Iris pigment epithelial cell (primary cell): ENCODE measurements around the gene LTA.
A peak's percentile ranks its signal among the peaks of the same experiment; 100 is the strongest.
"Not testable (repeated sequence)": the region's sequence is repeated elsewhere in the genome, so short reads cannot be mapped to it uniquely, and the experiment has no call there.

Experiments
- DNase-seq: peaks from one replicate; pipeline ENCODE4 v3.0.0-alpha.2; 2011; ENCODE audit warnings: low read depth

Gene LTA

DNA sequence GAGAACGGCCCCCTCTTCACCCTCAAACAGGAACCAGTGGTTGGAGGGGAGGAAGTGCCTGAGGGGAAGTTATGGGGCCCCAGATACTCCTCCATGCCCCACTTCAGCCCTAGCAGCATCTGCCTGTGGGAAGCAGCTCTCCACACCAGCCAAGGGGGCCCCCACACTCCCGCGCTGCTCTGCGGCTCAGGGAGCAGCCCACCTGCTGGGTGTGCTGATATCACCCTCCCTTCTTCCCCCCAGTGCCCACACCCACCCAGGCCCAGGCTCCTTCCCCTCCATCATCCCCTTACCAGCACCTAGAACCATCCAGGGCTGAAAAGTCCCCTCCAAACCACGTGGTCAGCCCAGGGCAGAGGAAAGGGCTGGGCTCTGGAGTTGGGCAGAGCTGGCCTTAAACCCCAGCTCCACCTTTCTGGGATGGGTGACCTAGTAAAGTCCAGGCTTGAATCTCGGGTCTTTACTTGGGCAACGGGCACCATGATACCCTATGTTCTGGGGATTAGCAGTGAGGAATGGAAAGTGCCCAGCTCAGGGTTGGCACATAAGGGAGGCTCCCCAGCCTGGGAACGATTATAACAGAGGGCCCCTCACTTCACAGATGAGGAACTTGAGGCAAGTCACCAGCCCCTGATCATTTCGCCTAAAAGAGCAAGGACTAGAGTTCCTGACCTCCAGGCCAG lies 14.7 kb downstream of the LTA start:
- no peak for DNase-seq

GRCh38 chr6:31587791-31588777 lies 16.0 kb downstream of the LTA start:
- no peak for DNase-seq

DNA sequence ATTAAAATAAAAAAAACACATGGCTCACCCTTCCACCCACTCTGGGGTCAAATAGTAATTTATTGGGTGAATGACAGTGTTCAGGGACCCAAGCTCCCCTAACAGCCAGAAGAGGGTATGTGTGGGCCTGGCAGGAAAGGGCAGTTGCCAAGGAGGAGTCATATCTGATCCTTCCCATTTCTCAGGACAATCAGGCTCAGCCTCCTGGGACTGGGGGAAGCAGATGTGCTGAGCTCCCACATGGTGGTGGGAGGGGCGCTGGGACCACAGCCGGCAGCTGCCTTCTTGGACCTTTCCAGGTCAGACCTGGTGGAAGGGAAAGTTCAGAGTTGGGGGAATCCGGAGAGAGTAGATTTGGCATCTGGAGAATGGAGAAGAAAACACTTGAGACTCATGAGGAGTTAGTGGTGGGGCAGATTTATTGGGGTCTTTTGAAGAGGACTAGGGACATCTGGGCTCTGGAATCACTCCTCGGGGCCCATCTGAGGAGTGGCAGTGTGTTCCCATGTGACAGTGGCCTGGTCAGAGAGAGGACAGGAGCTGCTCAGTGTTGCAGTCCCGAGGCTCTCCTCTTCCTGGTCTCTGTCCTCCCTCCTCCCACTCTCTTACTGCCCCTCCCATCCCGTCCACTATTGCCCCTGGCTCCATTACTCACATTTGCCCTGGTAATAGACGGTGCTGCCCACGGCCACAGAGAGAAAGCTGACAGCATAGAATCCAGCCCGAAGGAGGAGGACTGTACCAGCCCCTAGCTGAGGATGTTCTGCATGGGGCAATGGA lies 17.0 kb downstream of the LTA start:
- DNase-seq, result no peak

GRCh38 chr6:31590691-31591090 lies 18.6 kb downstream of the LTA start:
- DNase-seq, result not testable (repeated sequence)

- no peak for DNase-seq
Observed at GRCh38 chr6:31592396-31592771, 20.3 kb downstream of the LTA start.

DNA sequence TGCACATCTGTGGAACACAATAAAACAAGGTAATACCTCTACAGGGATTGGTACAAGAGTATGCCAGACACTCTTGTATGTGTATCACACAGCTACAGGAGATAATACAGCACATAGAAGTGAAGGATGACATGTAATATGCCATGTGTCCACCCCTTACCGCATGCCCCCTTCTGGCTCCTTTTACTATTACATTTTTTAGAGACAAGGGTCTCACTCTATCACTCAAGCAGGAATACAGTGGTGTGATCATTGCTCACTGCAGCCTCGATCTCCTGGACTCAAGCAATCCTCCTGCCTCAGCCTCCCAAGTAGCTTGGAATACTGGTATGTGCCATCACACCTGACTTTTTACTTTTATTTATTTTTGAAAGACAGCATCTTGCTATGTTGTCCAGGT lies 24.9 kb downstream of the LTA start:
- no peak for DNase-seq

GRCh38 chr6:31607317-31607716 lies 35.2 kb downstream of the LTA start:
- no peak for DNase-seq

- no peak for DNase-seq
Observed at GRCh38 chr6:31609519-31610406, 37.7 kb downstream of the LTA start.

DNA sequence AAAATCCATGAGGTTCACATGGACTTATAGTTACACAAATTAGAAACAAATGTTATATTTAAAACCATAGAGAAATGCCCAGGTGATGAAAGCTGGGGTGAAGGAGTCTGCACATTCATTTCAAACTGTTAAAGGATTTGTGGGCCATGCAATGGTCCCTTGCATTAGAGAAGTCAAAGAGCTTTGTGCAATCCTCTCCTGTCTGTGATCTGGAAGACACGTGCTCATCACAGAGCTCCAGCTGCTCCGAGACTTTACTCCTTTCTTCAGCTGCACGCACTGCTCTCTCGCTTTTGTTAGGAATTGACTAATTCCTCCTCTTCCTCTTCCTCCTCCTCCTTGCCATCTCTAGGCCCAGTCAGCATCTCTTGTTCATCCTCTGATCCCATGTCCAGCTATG lies 38.9 kb downstream of the LTA start:
- DNase-seq, result no peak

DNA sequence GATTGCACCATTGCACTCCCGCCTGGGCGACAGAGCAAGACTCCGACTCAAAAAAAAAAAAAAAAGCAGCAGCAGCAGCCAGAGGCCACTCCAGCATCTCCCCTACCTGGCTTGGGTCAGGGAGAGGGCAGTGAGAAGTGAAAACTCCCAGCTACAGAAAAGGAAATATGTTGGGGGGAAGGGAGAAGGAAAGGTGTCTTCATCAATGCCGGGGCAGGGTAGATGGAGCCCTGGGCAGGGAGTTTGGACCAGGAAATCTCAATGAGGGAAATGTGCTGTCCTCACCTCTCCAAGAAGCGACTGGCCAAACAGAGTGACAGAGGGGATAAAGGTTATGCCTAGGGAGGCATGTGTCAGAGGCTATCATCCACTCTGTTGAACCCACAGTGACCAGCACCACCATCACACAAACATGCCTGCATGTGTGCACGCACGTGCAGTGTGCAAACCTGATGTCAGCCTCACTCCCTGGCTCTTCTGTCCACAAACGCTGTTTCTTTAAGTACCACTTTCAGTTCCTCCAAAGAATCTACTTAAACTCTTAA lies 42.1 kb downstream of the LTA start:
- no peak for DNase-seq

DNA sequence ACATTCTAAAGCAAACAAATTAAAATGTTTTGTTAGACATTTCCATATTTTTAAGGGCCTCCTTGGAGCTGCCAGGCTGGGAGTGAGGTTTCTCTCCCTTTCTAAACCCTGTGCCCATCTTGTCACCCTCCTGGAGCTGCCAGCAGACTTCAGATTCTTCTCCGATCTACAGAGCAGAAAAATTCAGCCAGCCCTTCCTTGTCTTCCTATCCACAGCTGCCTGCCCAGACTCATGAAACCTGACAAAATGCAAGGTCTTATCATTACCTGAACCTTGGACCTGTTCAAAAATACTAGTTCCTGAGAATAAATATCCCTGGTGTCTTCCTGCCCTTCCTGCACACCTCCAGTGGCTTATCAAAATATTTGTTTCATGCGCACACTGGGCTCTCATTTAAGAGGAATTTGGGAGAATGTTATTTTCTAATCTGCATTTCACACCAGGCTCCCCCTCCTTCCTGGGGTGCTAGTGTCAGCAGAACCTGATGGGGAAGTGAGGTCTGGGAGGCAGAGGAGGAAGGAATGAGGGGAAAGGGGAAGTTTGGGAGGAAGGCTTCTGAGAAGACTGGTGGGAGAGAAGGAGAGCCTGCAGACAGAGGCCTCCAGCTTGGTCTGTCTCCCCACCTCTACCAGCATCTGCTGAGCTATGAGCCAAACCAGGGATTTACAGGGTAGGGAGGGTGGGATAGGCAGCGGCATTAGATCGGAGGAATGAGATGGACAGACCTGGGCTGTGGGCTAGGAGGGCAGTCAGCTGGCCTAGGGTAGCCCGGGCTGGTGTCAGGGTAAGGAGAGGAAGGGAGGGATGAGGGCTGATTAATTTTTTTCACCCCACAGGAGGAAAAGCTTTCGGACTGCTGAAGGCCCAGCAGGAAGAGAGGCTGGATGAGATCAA lies 42.8 kb downstream of the LTA start, which contains the start of gene AIF1:
Gene AIF1, plus strand, starts transcription at position 551 of the 895 bp plus-strand sequence. Its CDS starts 96 bp downstream, at position 647.
- no peak for DNase-seq

DNA sequence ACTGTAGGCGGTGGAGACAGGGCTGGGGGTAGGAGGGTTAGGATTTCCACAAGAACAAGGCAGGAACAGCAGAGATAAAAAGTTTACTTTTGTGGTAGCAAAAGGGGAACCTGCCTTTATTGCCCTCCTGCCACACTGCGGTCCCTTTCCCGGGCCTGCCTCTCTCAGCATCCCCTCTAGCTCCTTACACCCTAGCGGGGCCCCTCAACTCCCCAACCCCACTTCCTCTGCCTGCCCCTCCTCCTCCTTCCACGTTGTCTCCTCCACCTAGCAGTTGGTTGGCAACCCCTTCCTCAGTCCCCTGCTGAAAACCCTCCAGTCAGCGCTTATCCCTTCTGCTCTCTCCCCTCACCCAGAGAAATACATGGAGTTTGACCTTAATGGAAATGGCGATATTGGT lies 43.7 kb downstream of the LTA start:
- DNase-seq, result no peak

GRCh38 chr6:31617010-31617409 lies 44.9 kb downstream of the LTA start:
- DNase-seq, result no peak

- peak; percentile 100 for DNase-seq
Observed at GRCh38 chr6:31619805-31620585, 47.9 kb downstream of the LTA start.

- DNase-seq, result no peak
Observed at GRCh38 chr6:31620586-31621319, 48.7 kb downstream of the LTA start, which contains the start of gene PRRC2A. PRRC2A (plus strand) TSS chr6:31620715; CDS start chr6:31622790, 2,075 bp downstream.

DNA sequence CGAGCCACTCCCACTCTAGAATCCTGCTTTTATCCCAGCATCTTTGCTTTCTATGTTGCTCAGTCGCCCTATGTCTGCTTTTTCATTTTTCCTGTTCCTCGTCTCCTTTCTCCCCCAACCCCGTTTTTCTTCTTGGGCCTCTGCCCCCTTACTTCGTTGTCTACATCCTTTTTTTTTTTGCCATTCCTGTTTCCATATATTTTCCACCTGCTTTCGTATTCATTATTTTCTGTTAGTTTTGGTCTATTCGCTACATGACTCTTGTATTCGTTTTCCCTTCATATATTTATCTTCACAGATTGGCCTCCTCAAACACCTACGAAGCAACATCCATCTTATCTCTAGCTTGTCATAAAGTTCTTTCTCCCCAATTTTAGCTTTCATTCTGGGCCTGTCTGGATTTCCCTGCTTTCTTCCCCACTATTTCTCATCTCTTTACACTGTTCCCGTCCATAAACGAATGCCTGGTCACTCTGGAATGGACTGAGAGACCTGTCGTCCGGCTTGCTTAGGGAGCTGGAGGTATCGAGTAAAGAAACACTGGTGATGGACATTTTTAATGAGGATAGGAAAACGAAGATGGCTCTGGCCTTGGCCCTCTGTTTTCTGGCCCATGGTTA lies 49.3 kb downstream of the LTA start:
- DNase-seq, result no peak

DNA sequence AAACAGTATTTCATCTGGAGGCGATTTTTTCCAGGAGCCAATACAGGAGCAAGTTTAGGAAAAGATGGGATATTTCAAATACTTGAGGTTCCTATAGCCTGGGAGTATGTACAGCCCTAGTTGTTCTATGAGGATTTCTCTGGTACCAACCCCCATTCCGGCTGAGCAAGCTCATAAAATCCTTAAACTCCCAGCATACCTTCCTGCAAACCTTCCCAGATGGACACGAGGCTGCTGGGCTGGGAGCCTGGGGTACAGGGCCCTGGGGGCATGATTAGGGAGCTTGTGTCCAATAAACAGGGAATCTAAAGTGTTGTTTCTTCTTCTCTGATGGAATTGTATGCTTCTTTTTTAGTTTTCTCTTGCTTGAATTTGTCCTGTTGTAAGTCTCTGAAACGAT lies 49.9 kb downstream of the LTA start:
- DNase-seq, result no peak

- DNase-seq, result no peak
Observed at GRCh38 chr6:31622684-31623091, 50.6 kb downstream of the LTA start.
